Vagina (tissue), 2 donors: ENCODE results near the gene RBM7. TPM values are rescaled to one million over a fixed set of nuclear protein-coding genes. Genes with fewer than 3 reads are reported as not detected.

Source experiments
- DNase-seq, 2 donors: peaks; one replicate each; pipeline ENCODE4 v3.0.0-alpha.2; 2017; ENCODE audit errors: extremely low spot score in 2 of 2
- H3K27ac ChIP-seq: fragments of 200-600 bp; sonication (generic); one replicate; pipeline ENCODE4 v1.5.1; 2019
- H3K27me3 ChIP-seq: fragments of 200-600 bp; sonication (generic); one replicate; pipeline ENCODE4 v1.5.1; 2019
- H3K36me3 ChIP-seq, 2 donors: fragments of 200-600 bp; sonication (generic); one replicate each; pipeline ENCODE4 v1.5.1; 2017 to 2019
- H3K4me1 ChIP-seq: fragments of 200-600 bp; sonication (generic); one replicate; pipeline ENCODE4 v1.5.1; 2019
- H3K4me3 ChIP-seq, 2 donors: fragments of 200-600 bp; sonication (generic); 1 replicate in 1 of 2; 2 replicates in 1 of 2; pipeline ENCODE4 v1.5.1; 2016 to 2019
- H3K9me3 ChIP-seq: fragments of 200-600 bp; sonication (generic); one replicate; pipeline ENCODE4 v1.5.1; 2019
- CTCF ChIP-seq, 3 experiments: fragments of 450-650 bp in 2 of 3; fragments of 200-600 bp in 1 of 3; sonication (generic) in 1 of 3; IDR thresholded peaks; one replicate each; pipeline ENCODE4 v1.5.1; 2017 to 2019; ENCODE audit warnings: antibody characterized with exemption in 3 of 3, mild to moderate bottlenecking in 2 of 3, moderate library complexity in 2 of 3
- POLR2A ChIP-seq, 2 donors: fragments of 450-650 bp; IDR thresholded peaks; one replicate each; pipeline ENCODE4 v1.6.1; 2017; ENCODE audit warnings: antibody characterized with exemption in 2 of 2, mild to moderate bottlenecking in 2 of 2, moderate library complexity in 2 of 2
- POLR2AphosphoS5 ChIP-seq, 2 donors: sonication (generic); formaldehyde crosslinking; IDR thresholded peaks; one replicate each; pipeline ENCODE4 v1.9.0; 2017; ENCODE audit warnings: antibody characterized with exemption in 2 of 2, mild to moderate bottlenecking in 2 of 2, low read depth in 1 of 2; ENCODE audit not compliant: insufficient read depth in 1 of 2
- intact Hi-C: fragments of 100-400 bp; cut with DNase I; formaldehyde crosslinking; loops from one replicate; pipeline ENCODE4 v1.15.1; 2023
- total RNA-seq: library from RNA; depleted of rRNA; stranded (reverse); fragments of >200 nt; gene quantifications from one replicate; pipeline ENCODE4 v1.2.3, GENCODE V29; 2016

RBM7 gene
- total RNA-seq: 24.8 TPM

GRCh38 chr11:114400216-114400914 is at the start of gene RBM7, which contains the start of gene C11orf71:
Gene RBM7, plus strand, starts transcription at chr11:114400666. Its CDS starts 6 bp downstream, at chr11:114400672.
Gene C11orf71, minus strand, starts transcription at chr11:114400511. Its CDS starts 180 bp downstream, at chr11:114400331.
- H3K9me3 ChIP-seq: no peaks in the 10 kb centered on the region
- DNase-seq: peak in 1 of 2 donors; percentile 98
- peaks cover 0 to 6% of the 10 kb centered on the region in 2 donors for H3K36me3 ChIP-seq
- peak; percentile 99 for TF ChIP-seq POLR2AphosphoS5 (IDR thresholded peaks at IDR 0.05; ENCODE audit: insufficient read depth in 1 of 2, low read depth in 1 of 2)
- TF ChIP-seq CTCF (IDR thresholded peaks at IDR 0.05): peak in 1 of 3 experiments; percentile 14
- peak; percentile 21 to 87 for TF ChIP-seq POLR2A (IDR thresholded peaks at IDR 0.05)
- peak within 1 kb of the TSS; percentile 98 for H3K27ac ChIP-seq
- H3K4me1 ChIP-seq: peaks cover 57% of the 10 kb centered on the region
- intact Hi-C loops: no loop called here
- no peaks in the 10 kb centered on the region for H3K27me3 ChIP-seq
- peak within 1 kb of the TSS; percentile 64 to 75 for H3K4me3 ChIP-seq

GRCh38 chr11:114353443-114353842 is 47.0 kb upstream of the RBM7 start:
- no peak for DNase-seq

GRCh38 chr11:114354076-114354475 is 46.4 kb upstream of the RBM7 start:
- H3K36me3 ChIP-seq: no peaks in the 10 kb centered on the region
- intact Hi-C loops: no loop called here
- H3K4me1 ChIP-seq: no peaks in the 10 kb centered on the region
- DNase-seq: no peak
- no peaks in the 10 kb centered on the region for H3K9me3 ChIP-seq
- H3K27ac ChIP-seq: no peak overlapping the region
- no peak overlapping the region for H3K4me3 ChIP-seq
- H3K27me3 ChIP-seq: no peaks in the 10 kb centered on the region
- no peak for TF ChIP-seq CTCF (IDR thresholded peaks at IDR 0.05)
- no peak for TF ChIP-seq POLR2AphosphoS5 (IDR thresholded peaks at IDR 0.05; ENCODE audit: insufficient read depth in 1 of 2, low read depth in 1 of 2)
- TF ChIP-seq POLR2A (IDR thresholded peaks at IDR 0.05): no peak

More at GRCh38 chr11:114353443-114353842, 47.0 kb upstream of the RBM7 start:
- intact Hi-C loops: no loop called here
- Histone ChIP-seq H3K4me3 (no peak overlapping the region), H3K27me3 (no peaks in the 10 kb centered on the region), H3K9me3 (no peaks in the 10 kb centered on the region), H3K4me1 (peaks cover 1% of the 10 kb centered on the region), H3K36me3 (no peaks in the 10 kb centered on the region), H3K27ac (no peak overlapping the region)
- TF ChIP-seq CTCF (IDR thresholded peaks at IDR 0.05): no peak
- no peak for TF ChIP-seq POLR2AphosphoS5 (IDR thresholded peaks at IDR 0.05; ENCODE audit: insufficient read depth in 1 of 2, low read depth in 1 of 2)
- TF ChIP-seq POLR2A (IDR thresholded peaks at IDR 0.05): no peak

- TF ChIP-seq CTCF (IDR thresholded peaks at IDR 0.05): no peak
- no peak for TF ChIP-seq POLR2AphosphoS5 (IDR thresholded peaks at IDR 0.05; ENCODE audit: insufficient read depth in 1 of 2, low read depth in 1 of 2)
- Histone ChIP-seq H3K27me3 (no peaks in the 10 kb centered on the region), H3K4me3 (no peak overlapping the region), H3K9me3 (no peaks in the 10 kb centered on the region), H3K27ac (no peak overlapping the region), H3K36me3 (no peaks in the 10 kb centered on the region), H3K4me1 (no peaks in the 10 kb centered on the region)
- intact Hi-C loops: no loop called here
- DNase-seq: no peak
Observed at GRCh38 chr11:114358716-114359115, 41.8 kb upstream of the RBM7 start.

- intact Hi-C loops: no loop called here
- no peak for TF ChIP-seq CTCF (IDR thresholded peaks at IDR 0.05)
- TF ChIP-seq POLR2AphosphoS5 (IDR thresholded peaks at IDR 0.05; ENCODE audit: insufficient read depth in 1 of 2, low read depth in 1 of 2): no peak
- TF ChIP-seq POLR2A (IDR thresholded peaks at IDR 0.05): no peak
Observed at GRCh38 chr11:114359342-114359741, 41.1 kb upstream of the RBM7 start.

More at GRCh38 chr11:114359342-114359741, 41.1 kb upstream of the RBM7 start:
- Histone ChIP-seq H3K4me3 (no peak overlapping the region), H3K27me3 (no peaks in the 10 kb centered on the region), H3K27ac (no peak overlapping the region), H3K4me1 (no peaks in the 10 kb centered on the region), H3K9me3 (no peaks in the 10 kb centered on the region), H3K36me3 (no peaks in the 10 kb centered on the region)
- no peak for DNase-seq
